Astrocyte of the cerebellum (primary cell): Measurements from ENCODE around the gene ENTREP1.

Source experiments
- DNase-seq: peaks from one replicate; pipeline ENCODE4 v3.0.0-alpha.2; 2011; ENCODE audit warnings: low read depth
- H3K4me3 ChIP-seq: 2 replicates; pipeline ENCODE4 v1.5.1; 2011; ENCODE audit warnings: mild to moderate bottlenecking, low read depth, low read length, moderate library complexity
- CTCF ChIP-seq: IDR thresholded peaks from 2 replicates; pipeline ENCODE4 v1.5.1; 2012; ENCODE audit warnings: low read length, low read depth, moderate library complexity, mild to moderate bottlenecking; ENCODE audit errors: missing control alignments
- in situ Hi-C: cut with HindIII; loops from 2 replicates; pipeline ENCODE4 v1.10.0; 2017; ENCODE audit warnings: low sequenced_read_pairs

Gene ENTREP1

GRCh38 chr9:69292078-69292477 lies 32.9 kb upstream of the ENTREP1 start:
- TF ChIP-seq CTCF: no peak
- no peak overlapping the region for H3K4me3 ChIP-seq
- in situ Hi-C loops: loop anchor here (25.0 kb wide), 1 partner anchor 95 kb away; no protein-coding TSS in a partner anchor
- no peak for DNase-seq

- H3K4me3 ChIP-seq: no peak overlapping the region
- in situ Hi-C loops: loop anchor here (25.0 kb wide), 1 partner anchor 94 kb away; no protein-coding TSS in a partner anchor
- DNase-seq: no peak
- no peak for TF ChIP-seq CTCF
Measured at GRCh38 chr9:69293156-69293555, 31.9 kb upstream of the ENTREP1 start.

GRCh38 chr9:69295872-69296552 lies 29.0 kb upstream of the ENTREP1 start:
- no peak for TF ChIP-seq CTCF
- H3K4me3 ChIP-seq: no peak overlapping the region
- in situ Hi-C loops: loop anchor here (25.0 kb wide), 1 partner anchor 91 kb away; no protein-coding TSS in a partner anchor
- no peak for DNase-seq

- in situ Hi-C loops: loop anchor here (25.0 kb wide), 1 partner anchor 90 kb away; no protein-coding TSS in a partner anchor
- H3K4me3 ChIP-seq: no peak overlapping the region
- TF ChIP-seq CTCF: no peak
- no peak for DNase-seq
Measured at GRCh38 chr9:69297300-69297980, 27.6 kb upstream of the ENTREP1 start.

GRCh38 chr9:69299315-69299714 lies 25.7 kb upstream of the ENTREP1 start:
- TF ChIP-seq CTCF: no peak
- in situ Hi-C loops: loop anchor here (25.0 kb wide), 1 partner anchor 88 kb away; no protein-coding TSS in a partner anchor
- DNase-seq: no peak
- no peak overlapping the region for H3K4me3 ChIP-seq

GRCh38 chr9:69299826-69300225 lies 25.2 kb upstream of the ENTREP1 start:
- H3K4me3 ChIP-seq: no peak overlapping the region
- no peak for TF ChIP-seq CTCF
- no peak for DNase-seq
- in situ Hi-C loops: loop anchor here (25.0 kb wide), 1 partner anchor 87 kb away; no protein-coding TSS in a partner anchor
